ENCODE results near the gene BLMH. TPM values are rescaled to one million over a fixed set of nuclear protein-coding genes. Genes with fewer than 3 reads are reported as not detected.

The BLMH gene
- total RNA-seq, 4 donors from 2014 or later, result 17.0 to 32.4 (median 28.6) TPM

DNA sequence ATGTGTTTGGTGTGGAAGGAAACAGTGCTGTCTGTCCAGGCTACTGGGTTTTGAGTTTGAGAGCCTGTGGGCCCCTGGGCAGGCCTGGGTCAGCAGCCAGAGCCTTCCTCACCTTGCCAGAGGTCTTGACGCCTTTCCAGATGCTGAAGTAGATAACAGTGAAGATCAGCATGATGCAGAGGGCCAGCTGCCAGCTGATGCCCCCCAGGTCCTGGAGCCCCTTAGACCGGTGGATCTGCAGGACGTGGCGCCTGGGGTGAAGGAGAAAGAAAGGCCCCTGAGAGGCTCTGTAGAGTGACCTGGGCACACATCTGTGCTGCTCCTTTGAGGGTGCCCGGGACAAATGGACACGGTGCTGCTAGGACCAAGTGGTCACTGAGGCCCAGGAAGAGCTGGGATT is 74.7 kb downstream of the BLMH start:
- TF ChIP-seq, protein P1, sequence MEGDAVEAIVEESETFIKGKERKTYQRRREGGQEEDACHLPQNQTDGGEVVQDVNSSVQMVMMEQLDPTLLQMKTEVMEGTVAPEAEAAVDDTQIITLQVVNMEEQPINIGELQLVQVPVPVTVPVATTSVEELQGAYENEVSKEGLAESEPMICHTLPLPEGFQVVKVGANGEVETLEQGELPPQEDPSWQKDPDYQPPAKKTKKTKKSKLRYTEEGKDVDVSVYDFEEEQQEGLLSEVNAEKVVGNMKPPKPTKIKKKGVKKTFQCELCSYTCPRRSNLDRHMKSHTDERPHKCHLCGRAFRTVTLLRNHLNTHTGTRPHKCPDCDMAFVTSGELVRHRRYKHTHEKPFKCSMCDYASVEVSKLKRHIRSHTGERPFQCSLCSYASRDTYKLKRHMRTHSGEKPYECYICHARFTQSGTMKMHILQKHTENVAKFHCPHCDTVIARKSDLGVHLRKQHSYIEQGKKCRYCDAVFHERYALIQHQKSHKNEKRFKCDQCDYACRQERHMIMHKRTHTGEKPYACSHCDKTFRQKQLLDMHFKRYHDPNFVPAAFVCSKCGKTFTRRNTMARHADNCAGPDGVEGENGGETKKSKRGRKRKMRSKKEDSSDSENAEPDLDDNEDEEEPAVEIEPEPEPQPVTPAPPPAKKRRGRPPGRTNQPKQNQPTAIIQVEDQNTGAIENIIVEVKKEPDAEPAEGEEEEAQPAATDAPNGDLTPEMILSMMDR (IDR thresholded peaks at IDR 0.05; ENCODE audit: low read depth), result no peak

DNA sequence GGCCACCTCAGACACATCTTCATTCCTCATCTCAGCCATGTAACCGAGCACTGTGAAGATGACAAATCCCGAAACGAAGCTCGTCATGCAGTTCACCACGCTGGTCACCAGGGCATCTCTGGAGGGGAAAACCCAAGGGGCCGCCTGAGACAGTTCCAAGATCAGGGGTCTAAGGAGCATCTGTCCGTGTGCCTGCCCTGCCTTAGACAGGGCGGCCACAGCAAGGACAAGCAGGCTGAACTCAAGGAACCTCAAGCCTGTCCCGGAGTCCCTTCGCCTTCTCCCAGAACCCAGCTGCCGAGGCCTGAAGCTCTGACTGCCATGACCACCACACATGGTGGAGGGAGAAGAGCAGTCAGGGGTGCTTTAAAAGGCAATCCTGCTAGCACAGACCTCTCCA is 79.0 kb downstream of the BLMH start:
- TF ChIP-seq, protein P1 (IDR thresholded peaks at IDR 0.05; ENCODE audit: low read depth), result no peak

DNA sequence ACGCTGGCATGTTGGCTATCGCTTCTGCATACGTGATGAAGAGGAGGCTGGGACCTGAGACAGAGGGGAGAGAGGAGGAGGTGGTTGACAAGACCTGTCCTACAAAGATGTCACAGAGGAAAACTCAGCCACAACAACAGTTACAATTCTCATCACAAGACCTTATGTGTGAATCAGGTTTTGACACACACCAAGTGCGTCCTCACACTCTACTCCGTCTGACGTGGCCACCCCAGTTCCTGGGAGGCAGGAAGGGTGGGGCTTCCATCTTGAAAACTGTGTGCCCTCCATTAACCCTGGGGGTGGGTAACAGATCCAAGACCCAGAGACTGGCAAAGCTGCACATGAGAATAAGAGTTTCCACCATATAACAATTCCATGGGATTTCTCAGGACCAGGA is 80.4 kb downstream of the BLMH start:
- TF ChIP-seq, protein P1 (IDR thresholded peaks at IDR 0.05; ENCODE audit: low read depth), result no peak

DNA sequence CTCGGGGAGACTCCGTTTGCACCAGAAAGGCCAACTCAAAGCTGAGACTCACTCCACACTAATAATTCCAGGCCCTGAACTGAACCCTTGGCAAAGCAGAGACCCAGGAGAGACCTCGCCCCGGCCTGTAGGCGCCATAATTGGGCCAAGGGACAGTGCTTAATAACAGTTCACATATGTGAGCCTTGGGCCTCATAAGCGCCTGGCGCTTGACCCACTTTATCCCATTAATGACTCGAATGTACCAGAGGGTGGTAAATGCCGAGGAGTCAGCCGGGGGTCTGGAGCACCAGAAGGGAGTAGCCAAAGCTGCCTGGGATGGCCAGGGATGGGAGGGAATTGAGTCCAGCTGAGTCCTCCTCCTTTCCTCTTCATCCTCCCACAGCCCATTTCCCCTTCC is 80.8 kb downstream of the BLMH start:
- TF ChIP-seq, protein P1 (IDR thresholded peaks at IDR 0.05; ENCODE audit: low read depth), result no peak

DNA sequence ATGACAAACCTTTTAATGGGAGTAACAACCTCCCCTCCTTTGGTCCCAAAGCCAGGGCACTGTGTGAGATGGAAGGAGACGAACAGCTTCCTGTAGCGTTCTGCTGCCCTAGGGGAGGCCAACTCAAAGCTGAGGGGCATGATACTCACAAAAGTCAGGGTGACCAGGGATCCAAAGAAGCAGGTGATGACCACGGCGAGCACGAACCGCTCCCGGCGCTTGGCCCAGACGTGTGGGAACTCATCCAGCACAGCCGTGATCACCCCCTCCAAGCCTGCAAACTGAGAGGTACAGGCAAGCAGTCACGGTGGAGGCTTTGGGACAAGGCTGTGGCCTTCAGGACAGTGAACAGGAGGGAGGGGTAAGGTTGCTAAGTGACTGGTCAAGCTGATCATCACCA is 81.4 kb downstream of the BLMH start:
- TF ChIP-seq, protein P1 (IDR thresholded peaks at IDR 0.05; ENCODE audit: low read depth), result no peak

DNA sequence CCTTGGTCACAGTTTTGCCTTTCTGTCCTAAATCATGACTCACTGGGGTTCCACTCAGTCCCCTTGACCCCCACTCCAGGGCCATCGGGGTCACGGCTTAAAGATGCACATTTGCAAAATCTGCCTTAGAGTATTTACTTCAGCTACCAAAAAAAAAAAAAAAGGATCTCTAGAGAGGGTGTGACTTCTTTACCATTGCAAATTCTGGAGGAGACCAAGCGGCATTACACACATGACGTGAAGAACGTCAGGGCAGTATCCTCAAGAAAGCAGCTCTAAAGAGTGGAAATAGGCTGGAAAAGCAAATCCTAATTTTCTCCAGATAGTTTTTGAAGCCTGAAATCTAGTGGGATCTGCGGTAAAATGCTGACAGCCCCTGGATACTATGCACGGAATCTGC is 81.8 kb downstream of the BLMH start:
- TF ChIP-seq, protein P1 (IDR thresholded peaks at IDR 0.05; ENCODE audit: low read depth), result no peak

DNA sequence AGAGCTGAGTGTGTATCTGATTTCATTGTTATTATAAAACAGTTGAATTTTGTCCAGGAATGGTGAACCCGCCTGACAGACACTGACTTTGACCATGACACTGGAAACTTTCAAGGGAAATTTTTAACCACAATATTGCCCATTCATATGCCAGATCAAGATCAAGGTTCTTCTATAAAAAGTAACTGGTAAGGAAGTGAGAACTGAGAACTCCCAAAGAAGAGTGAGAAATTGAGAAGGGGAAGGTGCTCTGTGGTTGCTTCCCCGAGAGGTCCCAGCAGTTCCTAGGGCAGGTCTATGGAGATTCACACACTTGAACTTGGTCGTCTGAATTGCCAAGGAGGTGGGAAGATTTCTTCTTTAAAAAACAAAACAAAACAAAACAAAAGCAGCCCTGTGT is 83.5 kb downstream of the BLMH start:
- TF ChIP-seq, protein P1 (IDR thresholded peaks at IDR 0.05; ENCODE audit: low read depth), result no peak

Measured in subcutaneous adipose tissue (tissue), 4 donors.